HuH-7.5 (cell line): ENCODE data around the gene DNAJC4.

Source experiments
- DNase-seq: peaks from one replicate; pipeline ENCODE4 v3.0.0; 2011; ENCODE audit warnings: low spot score

DNAJC4 gene

GRCh38 chr11:64276653-64277431 is 46.5 kb downstream of the DNAJC4 start:
- DNase-seq: no peak

GRCh38 chr11:64278576-64279190 is 48.3 kb downstream of the DNAJC4 start:
- DNase-seq: no peak

GRCh38 chr11:64281957-64282770 is 51.8 kb downstream of the DNAJC4 start:
- no peak for DNase-seq

GRCh38 chr11:64283092-64283491 is 52.7 kb downstream of the DNAJC4 start:
- DNase-seq: no peak
